HFF-Myc (cell line): ENCODE data around the gene NR6A1.

Source experiments
- DNase-seq: peaks from one replicate; pipeline ENCODE4 v3.0.0-alpha.2; 2011; ENCODE audit warnings: low read depth; ENCODE audit errors: extremely low read depth
- H3K4me3 ChIP-seq: replicated peaks from 2 replicates; pipeline ENCODE4 v1.5.1; 2011; ENCODE audit warnings: low read depth, mild to moderate bottlenecking, control low read depth, low read length
- TF ChIP-seq, protein P1 (sequence below): IDR thresholded peaks from 2 replicates; pipeline ENCODE4 v1.5.1; 2012; ENCODE audit warnings: mild to moderate bottlenecking, low read depth, low read length, control low read depth; ENCODE audit errors: missing control alignments

NR6A1 gene

DNA sequence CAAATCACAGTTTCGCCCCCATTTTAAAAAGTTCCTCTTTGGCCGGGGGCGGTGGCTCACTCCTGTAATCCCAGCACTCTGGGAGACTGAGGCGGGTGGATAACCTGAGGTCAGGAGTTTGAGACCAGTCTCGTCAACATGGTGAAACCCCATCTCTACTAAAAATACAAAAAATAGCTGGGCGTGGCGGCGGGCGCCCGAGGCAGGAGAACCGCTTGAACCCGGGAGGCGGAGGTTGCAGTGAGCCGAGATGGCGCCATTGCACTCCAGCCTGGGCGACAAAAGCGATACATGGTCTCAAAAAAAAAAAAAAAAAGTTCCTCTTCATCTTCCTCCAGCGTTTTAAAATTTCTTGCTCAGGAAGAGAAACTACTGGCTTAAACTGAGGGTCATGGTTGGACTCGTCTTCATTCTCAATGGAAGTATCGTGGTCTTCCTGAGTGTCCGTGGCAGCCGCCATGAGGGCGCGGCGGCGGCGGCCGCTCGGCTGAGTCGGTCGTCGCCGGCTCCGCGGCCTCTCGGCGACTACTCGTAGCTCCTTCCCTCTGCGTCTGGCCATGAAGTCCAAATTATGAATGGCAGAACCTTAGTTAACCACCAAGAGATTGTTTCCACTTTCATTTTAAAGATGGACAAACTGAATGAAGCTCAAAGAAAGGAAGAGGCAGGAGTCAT, 171.9 kb downstream of the NR6A1 start:
- no peak overlapping the region for H3K4me3 ChIP-seq
- DNase-seq, result no peak
- TF ChIP-seq, protein P1, sequence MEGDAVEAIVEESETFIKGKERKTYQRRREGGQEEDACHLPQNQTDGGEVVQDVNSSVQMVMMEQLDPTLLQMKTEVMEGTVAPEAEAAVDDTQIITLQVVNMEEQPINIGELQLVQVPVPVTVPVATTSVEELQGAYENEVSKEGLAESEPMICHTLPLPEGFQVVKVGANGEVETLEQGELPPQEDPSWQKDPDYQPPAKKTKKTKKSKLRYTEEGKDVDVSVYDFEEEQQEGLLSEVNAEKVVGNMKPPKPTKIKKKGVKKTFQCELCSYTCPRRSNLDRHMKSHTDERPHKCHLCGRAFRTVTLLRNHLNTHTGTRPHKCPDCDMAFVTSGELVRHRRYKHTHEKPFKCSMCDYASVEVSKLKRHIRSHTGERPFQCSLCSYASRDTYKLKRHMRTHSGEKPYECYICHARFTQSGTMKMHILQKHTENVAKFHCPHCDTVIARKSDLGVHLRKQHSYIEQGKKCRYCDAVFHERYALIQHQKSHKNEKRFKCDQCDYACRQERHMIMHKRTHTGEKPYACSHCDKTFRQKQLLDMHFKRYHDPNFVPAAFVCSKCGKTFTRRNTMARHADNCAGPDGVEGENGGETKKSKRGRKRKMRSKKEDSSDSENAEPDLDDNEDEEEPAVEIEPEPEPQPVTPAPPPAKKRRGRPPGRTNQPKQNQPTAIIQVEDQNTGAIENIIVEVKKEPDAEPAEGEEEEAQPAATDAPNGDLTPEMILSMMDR, result no peak

DNA sequence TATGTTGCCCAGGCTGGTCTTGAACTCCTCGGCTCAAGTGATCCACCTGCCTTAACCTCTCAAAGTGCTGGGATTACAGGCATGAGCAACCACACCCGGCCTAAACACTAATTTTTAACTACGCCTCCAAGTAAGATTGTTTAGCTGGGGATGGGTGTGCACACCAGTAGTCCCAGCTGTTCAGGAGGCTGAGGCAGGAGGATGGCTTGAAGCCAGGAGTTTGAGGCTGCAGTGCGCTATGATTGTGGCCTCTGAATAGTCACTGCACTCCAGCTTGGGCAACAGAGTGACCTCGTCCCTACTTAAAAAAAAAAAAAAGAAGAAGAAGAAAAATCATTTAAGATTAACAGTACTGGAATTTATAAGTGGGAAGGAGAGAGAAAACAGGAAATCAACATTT, 173.1 kb downstream of the NR6A1 start:
- TF ChIP-seq, protein P1, result no peak
- no peak overlapping the region for H3K4me3 ChIP-seq
- DNase-seq, result no peak

DNA sequence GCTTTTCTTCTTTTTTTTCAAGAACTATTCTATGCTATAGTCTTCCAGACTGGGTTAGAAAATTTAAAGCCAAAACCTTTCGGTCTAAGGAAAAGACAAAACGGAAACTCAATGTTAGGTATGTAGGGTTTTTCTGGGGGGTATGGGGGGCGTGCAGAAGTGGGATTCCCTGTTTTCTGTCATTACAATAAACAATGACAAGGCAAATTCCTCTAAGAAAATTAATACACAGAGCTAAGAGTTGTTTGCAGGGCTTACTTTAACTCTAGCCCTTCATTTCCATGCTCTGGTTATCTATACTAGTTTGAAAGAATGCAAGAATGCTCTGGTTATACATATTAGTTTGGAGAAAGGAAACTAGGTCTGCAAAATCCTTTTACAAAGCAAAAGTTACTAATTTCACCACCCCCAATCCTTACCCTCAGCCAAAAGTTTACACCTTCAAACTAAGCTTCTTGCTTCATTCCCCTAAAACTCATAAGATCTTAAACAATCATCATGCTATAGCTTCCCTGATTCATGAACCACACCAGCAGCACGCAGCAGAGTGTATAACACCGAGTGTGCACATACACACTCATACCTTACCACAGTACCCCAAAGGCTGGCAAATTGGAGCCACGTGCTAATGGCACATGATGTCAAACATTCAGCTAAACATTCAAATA, 174.8 kb downstream of the NR6A1 start:
- no peak for DNase-seq
- TF ChIP-seq, protein P1, result no peak
- no peak overlapping the region for H3K4me3 ChIP-seq

DNA sequence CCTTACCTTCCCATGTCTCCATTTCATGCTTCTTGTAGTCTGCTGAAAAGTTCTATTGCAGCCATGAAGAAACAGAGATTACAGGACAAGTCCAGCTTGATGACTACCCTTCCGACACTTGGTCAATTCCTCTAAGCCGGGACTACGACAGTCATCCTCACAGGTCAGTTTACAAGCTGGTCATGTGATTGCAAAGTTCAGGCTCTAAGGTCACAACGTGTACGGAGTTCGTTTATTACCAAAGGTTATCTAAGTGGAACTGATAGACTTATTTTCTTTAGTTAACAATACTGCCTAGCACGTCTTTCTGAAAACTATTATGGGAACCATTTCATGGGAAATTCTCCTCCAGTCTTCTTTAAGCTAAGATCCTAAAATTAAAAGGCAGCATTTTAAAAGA, 175.4 kb downstream of the NR6A1 start:
- H3K4me3 ChIP-seq, result no peak overlapping the region
- DNase-seq, result no peak
- TF ChIP-seq, protein P1, result no peak

DNA sequence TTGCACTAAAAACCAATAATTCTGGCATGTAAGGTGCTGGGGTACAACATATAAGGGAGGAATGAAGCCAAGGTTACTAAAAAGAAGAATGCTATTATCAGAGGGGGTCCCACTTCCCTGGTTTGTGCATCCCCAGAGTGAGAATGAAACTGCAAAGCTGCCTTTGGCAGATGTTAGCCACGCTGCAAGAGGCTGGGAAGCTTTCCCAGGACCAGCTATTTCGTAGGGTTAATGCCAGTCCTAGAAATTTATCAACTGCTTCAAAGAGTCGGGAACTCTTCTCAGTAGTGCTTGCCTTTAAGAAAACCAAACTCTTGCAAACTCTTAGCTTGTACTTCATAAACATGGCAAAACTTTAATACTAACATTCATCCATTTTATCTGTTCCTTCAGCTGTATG, 176.4 kb downstream of the NR6A1 start:
- DNase-seq, result no peak
- TF ChIP-seq, protein P1, result no peak
- no peak overlapping the region for H3K4me3 ChIP-seq

DNA sequence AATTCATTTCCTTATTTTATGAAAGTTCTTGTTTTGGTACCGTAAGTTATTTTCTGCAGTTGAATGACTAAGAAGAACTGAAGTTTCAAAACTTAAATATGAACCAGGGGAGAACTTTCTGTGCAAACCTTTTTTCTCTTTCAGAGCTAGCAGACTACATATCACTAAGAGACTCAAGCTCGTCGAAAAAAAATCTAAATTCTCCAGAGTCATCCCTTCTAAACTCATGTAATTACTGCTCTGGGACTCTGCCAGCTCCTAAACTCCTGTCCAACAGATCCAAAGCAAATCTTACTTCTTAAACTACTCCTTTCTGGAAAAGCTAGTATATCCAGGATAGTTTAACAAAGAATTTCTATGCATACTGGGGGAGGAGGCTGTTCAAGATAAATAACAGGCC, 176.9 kb downstream of the NR6A1 start:
- H3K4me3 ChIP-seq, result no peak overlapping the region
- no peak for DNase-seq
- TF ChIP-seq, protein P1, result no peak

DNA sequence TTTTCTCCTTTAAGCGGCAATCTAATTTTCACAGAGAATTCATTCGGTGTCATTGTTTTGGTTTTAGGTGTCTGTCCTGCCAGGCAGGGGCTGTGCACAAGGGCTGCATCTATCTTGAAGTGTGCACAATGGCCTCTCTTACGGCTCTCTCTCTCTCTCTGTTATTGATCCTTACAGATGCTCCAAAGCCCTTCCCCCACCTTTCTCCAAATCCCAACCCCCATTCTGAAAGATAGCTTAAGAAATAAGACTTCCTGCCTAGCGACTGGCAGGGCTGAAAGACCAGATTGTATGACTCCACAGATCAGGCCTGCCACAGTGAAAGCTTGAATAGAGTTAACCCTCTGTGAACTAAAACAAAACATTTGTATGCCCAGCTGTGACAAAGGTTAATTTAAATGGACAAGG, 177.5 kb downstream of the NR6A1 start:
- TF ChIP-seq, protein P1, result no peak
- no peak overlapping the region for H3K4me3 ChIP-seq
- DNase-seq, result no peak
